GM21447 (cell line): ENCODE results near the gene RAD9A.
A peak's percentile ranks its signal among the peaks of the same experiment; 100 is the strongest.

Experiments
- ATAC-seq: cut with Tn5 transposase; IDR thresholded peaks from one replicate; pipeline ENCODE4 v1.9.1; 2021; ENCODE audit not compliant: unreplicated experiment

RAD9A gene

DNA sequence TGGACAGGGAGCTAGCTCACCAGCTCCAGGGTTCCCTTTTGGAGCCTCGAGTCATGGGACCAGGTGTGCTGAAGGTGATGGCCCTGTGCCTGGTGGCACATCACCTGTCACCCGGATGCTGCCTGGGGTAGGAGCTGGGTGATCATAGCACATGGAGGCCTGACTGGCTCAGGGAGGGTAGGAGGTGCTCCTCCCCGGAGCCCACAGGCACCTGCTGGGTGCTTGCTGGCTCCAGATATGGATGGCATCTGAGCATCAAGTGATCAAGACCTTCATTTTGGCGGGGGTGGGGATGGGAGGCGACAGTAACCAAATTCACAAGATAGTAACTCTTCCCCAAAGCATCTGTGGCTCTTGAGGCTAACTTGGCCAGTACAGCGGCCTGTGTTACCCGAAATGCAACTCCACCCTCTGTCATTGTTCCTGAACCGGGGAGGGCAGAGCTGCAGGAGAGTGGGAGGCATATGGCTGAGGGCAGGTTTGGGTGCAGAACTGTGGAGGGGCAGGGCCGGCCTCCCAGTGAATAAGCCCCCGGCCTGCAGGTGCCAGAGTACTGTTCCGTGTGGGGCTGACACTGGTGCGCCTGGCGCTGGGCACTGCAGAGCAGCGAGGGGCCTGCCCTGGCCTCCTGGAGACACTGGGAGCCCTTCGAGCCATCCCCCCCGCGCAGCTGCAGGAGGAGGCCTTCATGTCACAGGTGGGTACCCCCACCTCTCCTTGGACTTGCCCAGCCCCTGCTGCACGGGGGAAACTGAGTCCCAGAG lies 16.8 kb downstream of the RAD9A start:
- ATAC-seq, result no peak

DNA sequence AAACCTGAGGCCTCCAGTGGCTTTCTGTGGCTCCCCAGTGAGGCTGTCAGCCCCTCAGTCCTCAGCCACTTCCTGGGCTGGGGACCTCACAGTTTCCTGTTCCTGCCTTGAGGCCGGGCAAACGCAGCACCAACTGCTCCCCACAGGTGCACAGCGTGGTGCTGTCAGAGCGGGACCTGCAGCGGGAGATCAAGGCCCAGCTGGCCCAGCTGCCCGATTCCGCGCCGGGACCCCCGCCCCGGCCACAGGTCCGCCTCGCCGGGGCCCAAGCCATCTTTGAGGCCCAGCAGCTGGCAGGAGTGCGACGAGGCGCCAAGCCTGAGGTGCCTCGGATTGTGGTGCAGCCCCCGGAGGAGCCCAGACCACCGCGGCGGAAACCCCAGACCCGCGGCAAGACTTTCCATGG lies 17.5 kb downstream of the RAD9A start:
- no peak for ATAC-seq

DNA sequence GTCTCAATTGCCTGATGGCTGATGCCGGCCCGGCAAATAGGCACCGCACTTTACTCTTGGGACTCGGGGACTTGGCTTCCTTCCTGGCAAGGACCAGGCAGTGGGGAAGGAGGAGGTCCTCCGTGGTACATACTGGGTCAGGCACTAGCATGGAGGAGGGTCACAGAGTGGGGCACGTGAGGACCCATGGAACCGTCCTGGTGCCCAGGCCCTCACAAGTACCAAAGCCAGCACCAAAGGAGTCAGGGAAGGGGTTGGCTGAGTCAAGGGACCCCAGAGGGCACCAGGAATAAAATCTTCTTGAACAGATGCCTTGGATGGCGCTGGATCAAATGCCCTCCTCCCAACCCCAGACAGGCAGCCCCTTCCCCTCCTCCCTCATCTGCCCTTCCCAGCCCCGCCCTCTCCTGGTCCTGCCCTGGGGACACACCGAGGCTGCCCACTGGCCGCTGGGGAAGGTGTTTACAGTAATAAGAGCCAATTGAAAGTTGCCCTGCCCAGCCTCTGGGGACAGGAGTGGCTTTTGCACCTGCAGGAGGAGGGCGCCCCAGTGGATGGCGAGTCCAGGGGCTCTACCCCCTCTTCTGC lies 18.1 kb downstream of the RAD9A start:
- ATAC-seq, result no peak

DNA sequence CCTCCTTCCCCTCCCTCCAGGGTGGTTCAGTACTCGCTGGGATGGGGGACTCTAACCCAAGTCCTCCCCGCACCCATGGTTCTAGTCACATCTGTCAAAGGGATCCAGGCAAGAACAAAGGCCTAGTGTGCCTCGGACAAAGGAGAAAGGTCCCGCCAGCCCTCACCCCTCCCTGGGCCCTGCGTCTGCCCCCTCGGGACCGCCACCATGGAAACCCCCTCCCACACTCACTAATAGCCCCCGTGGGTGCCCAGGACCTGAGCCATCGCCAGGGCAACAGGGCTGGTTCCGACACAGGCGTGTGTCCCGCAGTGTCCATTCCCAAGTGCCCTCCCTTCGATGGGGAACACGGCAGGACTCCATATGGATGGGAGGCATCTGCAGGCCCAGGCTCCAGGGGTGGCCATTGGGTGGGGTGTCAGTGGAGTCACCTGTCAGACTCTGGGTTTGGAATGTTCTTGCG lies 18.6 kb downstream of the RAD9A start:
- no peak for ATAC-seq

DNA sequence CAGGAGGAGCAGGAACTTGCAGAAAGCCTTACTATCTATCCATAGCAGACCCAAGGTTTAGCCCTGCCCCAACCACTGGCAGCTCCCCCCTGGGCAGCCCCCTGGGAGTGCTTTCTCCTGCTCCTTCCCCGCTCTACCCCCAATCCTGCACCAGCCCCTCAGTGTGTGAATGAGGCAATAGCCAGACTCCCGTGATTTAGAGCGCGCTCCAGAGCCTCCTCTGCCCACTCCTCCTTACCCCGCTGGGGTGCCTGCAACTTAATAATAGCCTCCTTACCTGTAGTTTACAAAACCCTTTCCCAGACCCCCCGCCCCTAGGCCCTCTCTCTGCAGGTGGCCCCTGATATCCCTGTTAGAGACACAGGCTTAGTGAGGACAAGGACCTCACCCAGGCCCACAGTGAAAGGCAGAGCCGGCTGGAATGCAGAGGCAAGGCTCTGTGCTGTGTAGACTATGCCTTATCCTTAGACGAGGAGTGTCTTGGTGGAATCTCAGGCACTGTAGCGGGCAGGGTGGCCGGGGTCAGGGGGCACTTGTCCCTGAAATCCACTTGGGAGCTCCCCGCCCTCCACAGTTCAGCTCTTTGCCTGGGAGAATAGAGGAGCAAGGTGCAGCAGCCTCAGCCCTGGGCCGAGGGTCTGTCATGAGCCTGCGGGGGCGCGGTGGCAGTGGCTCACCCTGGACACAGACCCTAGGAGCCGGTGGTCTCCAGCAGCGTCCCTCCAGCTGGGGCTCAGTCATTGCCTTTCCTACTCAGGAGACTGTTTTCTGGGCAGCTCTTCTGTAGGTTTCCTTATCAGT lies 19.4 kb downstream of the RAD9A start:
- no peak for ATAC-seq

DNA sequence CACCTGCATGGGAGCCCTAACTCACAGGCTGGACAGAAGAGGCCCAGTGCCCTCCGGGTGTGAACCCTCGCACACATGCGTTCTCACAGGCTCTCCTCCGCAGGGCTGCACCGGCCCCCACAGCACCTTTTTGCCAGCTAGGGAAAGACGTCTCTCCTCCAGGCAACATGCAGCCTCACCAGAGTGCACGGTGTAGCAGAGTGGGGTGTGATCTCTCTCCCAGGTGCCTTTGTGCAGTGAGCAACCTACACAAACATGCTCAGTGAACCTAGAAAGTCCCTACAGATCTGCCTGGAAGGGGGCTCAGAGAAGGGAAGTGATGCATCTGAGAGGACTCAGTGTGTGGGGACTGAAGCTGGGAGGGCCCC lies 20.0 kb downstream of the RAD9A start:
- no peak for ATAC-seq

DNA sequence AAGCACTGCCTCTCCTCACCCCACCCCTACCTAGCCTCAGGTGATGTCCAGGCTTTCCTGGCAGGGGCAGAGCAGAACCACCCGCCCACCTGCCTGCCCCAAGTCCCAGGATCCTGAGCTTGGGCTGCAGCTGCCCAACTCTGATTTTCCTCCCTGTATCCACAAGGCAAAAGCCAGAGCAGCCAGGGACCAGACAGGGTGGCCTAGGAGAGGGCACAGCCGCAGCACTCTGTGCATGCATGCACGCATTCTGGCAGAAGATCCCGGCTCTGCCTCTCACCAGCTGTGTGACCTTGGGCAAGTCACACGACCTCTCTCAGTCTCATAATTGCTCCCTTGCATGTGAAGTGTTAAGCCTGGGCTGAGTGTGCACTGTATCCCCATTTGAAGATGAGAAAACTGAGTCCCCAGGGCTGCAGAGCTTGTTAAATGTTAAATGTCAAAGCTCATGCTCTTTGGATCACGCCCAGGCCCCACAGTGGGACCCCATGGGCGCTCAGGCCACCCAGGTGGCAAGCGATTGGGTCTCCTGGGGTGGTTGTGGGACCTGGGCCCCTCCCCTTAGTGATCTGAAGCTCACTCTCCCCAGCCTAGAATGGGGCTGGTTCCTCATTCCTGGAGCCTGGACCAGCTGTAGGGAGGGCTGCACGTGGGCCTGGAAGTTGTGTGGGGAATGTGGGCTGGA lies 20.9 kb downstream of the RAD9A start:
- no peak for ATAC-seq

DNA sequence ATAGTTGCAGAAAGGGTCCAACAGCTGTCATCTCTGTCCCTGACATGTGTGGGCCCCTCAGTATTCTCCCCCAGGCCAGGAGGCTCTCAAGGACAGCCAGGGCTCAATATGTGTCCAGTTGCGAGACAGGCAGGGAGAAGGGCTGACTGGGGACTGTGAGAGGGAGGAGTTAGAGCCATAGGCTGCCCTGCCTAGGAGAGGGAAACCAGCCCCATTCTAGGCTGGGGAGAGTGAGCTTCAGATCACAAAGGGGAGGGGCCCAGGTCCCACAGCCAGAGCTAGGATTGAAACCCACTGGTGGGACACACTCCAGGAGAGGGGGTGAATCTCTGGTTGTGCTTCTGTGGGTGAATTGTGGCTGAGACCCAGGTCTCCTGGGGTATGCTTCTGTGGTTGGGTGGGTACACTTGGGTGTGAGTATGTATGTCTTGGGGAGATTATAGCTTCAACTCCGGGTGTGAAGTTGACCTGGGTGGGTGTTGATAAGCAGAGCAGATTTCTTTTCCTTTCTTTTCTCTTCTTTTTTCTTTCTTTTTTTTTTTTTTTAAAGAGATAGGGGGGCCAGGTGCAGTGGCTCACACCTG lies 21.6 kb downstream of the RAD9A start:
- no peak for ATAC-seq

DNA sequence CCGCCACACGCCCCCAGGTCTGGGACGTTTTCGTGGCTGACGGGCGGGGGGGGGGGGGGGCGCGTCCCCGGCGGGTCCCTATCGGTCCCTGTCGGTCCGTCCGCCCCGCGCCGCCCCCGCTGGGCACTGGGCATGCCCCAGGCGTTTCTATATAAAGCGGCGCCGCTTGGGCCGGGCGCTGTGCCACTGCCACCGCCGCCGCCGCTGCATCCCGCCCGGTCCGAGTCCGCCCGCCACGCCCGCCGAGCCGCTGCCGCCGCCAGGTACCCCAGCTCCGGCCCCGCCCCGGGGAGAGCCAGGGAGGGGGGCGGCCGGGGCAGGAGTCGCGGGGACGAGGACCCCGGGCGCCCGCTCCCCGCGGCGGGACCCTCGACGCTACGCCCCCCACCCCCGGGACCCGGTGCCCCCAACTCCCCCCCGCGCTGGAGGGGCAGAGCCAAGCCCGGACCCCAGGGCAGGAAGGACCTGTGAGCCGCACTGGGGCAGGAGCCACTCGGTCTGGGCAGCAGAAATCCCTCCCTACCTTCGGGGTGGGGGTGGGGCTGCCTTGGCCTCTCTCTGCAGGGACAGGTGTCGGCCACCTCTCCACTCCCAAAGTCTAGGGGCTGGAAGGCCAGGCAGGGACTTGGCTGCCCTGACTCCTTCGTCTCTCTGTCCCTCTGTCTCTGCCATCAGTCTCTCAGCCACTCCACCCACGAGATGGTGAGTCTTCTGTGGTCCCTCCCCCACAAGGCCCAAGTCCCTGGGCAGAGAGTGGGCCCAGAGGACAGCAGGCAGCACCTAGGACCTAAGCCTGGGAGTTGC lies 23.9 kb downstream of the RAD9A start, which contains the start of gene CARNS1:
TSS of gene CARNS1 (plus strand) at position 178 of the 804 bp plus-strand sequence. CDS start at position 700, 522 bp downstream.
- no peak for ATAC-seq

DNA sequence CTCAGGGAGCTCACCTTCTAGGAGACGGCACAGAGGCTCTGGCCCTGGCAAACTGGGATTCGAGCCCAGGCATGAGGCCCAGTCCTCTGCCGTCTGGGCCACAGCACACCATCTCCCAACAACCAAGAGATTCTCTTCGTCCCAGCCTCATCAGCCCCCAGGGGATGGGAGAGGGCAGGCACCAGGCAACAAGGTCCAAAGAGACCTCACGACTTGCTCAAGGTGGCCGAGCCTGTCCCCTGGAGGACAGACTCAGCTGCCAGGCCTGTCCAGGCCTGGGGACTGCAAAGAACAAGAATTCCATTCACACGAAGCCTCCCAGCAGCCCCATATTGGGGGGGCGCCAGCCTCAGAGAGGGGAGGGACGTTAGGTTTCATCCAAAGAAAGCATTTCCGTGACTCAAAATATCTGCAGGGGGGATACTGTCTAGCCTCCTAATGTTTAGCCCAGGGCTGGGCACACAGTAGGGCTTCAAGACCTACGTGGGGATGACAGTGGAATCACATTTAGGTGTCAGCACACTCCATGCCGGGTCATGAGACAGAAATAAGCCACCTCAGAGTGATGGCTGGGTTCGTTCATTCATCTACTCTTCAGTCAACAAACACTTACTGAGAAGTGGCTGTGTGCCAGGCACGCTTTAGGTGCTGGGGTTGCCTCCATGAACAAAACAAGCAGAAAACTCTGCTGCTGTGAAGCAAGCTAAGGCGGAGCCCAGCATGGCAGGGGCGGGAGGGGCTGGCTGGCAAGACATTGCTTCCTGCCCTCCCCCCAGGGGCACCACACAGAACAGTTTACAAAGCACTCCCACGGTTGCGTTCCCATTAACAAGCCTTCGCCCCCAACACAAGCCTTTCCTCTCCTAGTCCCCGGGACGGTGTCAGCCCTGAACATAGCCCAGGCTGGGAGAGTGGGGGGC lies 24.9 kb downstream of the RAD9A start:
- ATAC-seq, result no peak

DNA sequence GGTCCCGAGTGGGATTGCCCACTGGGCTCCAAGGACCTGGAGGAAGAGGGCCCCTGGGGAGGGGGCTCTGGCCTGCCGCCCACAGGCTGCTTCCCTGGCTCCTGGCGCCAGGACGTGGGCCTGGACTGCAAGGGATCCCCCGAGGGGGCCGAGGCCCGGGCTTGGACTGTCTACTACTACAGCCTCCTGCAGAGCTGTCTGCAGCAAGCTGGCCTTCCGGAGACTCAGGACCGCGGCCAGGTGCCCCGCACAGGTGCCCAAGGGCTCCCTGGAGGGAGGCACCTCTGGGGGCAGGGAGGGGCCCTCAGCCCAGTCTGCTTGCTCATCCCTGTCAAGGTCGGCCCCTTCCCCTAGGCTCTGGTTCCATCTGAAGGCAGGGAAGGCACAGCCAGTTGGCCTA lies 25.6 kb downstream of the RAD9A start:
- no peak for ATAC-seq

DNA sequence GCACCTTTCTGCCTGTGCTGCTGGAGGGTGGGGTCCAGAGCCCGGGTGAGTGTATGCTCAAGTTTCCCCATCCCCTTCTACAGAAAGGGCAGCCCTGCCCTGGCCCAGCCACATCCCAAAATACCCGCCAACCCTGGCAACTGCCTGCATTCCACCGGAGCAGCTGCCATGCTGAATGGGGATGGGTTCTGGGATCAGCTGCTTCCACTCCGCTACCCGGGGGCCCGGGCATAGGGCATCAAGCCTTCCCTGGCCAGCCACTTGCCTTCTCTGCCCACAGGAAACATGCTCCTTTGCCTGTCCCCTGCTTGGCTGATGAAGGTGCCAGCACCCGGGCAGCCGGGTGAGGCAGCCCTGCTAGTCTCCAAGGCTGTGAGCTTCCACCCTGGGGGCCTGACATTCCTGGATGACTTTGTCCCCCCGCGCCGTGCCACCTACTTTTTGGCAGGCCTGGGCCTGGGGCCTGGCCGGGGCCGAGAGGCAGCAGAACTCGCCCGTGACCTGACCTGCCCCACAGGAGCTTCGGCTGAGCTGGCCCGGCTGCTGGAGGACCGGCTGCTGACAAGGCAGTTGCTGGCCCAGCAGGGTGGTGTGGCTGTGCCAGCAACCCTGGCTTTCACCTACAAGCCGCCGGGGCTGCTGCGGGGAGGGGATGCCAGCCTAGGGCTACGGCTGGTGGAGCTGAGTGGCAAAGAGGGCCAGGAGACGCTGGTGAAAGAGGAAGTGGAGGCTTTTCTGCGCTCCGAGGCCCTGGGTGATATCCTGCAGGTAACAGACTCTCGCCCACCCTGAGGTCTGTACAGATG lies 26.9 kb downstream of the RAD9A start:
- ATAC-seq, result no peak

DNA sequence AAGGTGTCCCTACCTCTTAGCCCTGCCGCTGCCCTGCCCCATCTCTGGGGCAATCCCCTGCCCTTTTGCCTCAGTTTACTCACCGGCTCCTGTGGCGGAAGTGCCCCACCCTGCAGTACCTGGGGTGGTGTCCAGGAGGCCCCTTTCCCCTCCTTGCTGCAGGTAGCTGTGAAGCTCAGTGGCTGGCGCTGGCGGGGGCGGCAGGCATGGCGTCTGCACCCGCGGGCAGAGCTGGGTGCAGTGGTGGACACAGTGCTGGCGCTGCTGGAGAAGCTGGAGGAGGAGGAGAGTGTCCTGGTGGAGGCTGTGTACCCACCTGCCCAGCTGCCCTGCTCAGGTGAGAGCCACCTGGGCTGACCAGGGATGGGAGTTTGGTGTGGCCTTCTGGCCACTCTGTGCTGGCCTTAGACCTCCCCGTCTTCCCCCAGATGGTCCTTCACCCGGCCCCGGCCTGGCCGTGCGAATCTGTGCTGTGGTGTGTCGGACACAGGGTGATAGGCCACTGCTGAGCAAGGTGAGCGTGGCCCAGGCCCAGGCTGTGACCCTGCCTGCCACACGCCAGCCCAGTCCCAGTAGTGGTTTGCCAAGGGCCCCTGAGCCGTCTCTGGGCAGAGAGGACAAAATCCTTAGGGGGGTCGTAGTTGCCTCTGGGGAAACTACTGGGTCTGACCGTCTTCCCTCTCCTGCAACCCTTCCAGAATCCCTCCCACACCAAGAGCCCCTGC lies 27.7 kb downstream of the RAD9A start:
- no peak for ATAC-seq

DNA sequence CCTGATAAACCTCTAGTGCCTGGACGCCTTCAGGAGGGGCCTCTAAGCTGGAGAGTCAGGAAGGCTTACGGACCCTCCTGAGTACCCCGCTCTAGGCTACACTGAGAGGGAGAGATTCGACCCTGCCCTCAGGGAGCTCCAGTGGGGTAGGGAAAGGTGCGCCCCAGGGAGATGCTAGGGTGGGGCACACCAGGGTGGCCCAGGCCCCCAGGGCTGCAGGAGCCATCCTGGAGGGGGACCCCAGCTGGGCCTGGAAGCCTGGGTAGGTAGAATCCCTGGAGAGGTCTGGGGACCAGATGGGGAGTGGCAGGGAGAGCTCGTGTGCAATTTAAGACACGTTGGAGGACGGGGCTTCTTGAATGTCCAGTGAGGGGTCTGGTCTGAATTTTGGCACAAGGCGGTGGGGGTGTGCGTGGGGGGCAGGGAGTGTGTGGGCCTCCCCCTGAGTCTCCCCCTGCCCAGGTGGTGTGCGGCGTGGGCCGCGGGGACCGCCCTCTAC lies 28.4 kb downstream of the RAD9A start:
- no peak for ATAC-seq

DNA sequence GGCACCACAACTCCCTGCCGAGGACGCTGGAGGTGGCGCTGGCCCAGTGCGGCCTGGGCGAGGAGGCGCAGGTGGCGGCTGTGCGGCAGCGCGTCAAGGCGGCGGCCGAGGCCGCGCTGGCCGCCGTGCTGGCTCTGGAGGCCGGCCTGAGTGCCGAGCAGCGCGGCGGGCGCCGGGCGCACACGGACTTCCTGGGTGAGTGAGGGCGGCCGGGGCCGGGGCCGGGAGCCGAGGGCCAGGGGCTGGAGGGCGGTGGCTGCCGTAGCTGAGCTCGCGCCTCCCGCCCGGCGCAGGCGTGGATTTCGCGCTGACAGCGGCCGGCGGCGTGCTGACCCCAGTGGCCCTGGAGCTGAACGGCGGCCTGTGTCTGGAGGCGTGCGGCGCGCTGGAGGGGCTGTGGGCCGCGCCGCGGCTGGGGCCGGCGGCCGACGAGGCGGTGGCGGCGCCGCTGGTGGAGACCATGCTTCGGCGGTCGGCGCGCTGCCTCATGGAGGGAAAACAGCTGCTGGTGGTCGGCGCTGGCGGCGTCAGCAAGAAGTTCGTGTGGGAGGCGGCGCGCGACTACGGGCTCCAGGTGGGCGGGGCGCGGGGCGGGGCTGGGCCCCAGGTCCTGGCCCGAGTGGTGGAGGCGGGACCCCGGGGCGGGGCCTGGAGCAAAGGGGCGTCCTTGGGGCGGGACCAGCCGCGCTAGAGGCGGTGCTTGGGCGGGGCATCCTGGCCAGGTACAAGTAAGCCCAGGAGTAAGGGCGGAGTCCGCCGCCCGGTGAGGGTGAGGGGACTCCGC lies 29.1 kb downstream of the RAD9A start:
- ATAC-seq, result peak; percentile 81

DNA sequence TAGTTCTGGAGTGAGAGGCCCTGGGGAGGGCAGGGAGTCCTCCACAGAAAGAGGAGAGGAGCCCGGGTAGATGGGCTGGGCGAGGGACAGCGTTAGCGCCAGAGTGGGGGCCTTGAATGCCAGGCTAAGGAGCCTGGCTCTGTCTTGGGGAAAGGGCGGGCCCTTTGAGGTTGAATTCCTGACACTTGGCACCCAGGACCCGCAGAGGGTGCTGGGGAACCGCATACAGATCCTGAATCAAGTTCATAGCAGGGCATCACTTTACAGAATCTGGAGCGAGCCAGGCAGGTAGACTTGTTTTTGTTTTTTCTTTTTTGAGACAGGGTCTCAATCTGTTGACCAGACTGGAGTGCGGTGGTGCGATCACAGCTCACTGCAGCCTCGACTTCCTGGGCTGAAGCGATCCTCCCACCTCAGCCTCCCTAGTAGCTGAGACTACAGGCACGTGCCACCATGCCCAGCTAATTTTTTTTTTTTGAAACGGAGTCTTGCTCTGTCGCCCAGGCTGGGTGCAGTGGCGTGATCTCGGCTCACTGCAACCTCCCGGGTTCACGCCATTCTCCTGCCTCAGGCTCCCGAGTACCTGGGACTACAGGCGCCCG lies 29.7 kb downstream of the RAD9A start:
- no peak for ATAC-seq
